GM19238 (cell line): ENCODE results near the gene DDAH2.

ENCODE experiments used
- DNase-seq: peaks from one replicate; pipeline ENCODE4 v3.0.0; 2011; ENCODE audit warnings: low spot score; ENCODE audit not compliant: insufficient read length

DDAH2 gene

GRCh38 chr6:31728767-31729514 is at the start of gene DDAH2:
Gene DDAH2, minus strand, starts transcription at chr6:31729299. Its CDS starts 138 bp downstream, at chr6:31729161.
- DNase-seq: no peak

GRCh38 chr6:31778193-31778592 is 49.1 kb upstream of the DDAH2 start:
- no peak for DNase-seq

- no peak for DNase-seq
Observed at GRCh38 chr6:31777667-31778050, 48.6 kb upstream of the DDAH2 start.

- DNase-seq: peak; percentile 67
Observed at GRCh38 chr6:31776989-31777666, 48.0 kb upstream of the DDAH2 start, which contains the start of gene VWA7. Gene VWA7, minus strand, starts transcription at chr6:31777328. Its CDS starts 549 bp downstream, at chr6:31776779.

- DNase-seq: no peak
Observed at GRCh38 chr6:31776485-31776988, 47.4 kb upstream of the DDAH2 start.

- DNase-seq: no peak
Observed at GRCh38 chr6:31775633-31776484, 46.8 kb upstream of the DDAH2 start.

GRCh38 chr6:31775184-31775583 is 46.1 kb upstream of the DDAH2 start:
- no peak for DNase-seq

GRCh38 chr6:31771992-31772358 is 42.9 kb upstream of the DDAH2 start:
- no peak for DNase-seq

GRCh38 chr6:31770860-31771259 is 41.8 kb upstream of the DDAH2 start:
- DNase-seq: no peak

- peak; percentile 87 for DNase-seq
Observed at GRCh38 chr6:31769684-31770371, 40.7 kb upstream of the DDAH2 start.

- DNase-seq: no peak
Observed at GRCh38 chr6:31768363-31769257, 39.5 kb upstream of the DDAH2 start.

GRCh38 chr6:31767096-31767645 is 38.1 kb upstream of the DDAH2 start:
- no peak for DNase-seq

- DNase-seq: no peak
Observed at GRCh38 chr6:31765910-31766794, 37.1 kb upstream of the DDAH2 start.

GRCh38 chr6:31765559-31765909 is 36.4 kb upstream of the DDAH2 start:
- DNase-seq: no peak

- no peak for DNase-seq
Observed at GRCh38 chr6:31764198-31764597, 35.1 kb upstream of the DDAH2 start.

GRCh38 chr6:31763619-31763940 is 34.5 kb upstream of the DDAH2 start:
- DNase-seq: no peak

- DNase-seq: no peak
Observed at GRCh38 chr6:31762878-31763618, 33.9 kb upstream of the DDAH2 start.

GRCh38 chr6:31762356-31762755 is 33.3 kb upstream of the DDAH2 start, which contains the start of gene SAPCD1:
Gene SAPCD1, plus strand, starts transcription at chr6:31762656. Its CDS starts 399 bp downstream, at chr6:31763055.
- no peak for DNase-seq
